Gastrocnemius medialis (tissue), 4 donors: ENCODE results near the gene TMEM255B.

Experiments used
- CTCF ChIP-seq, 5 experiments: fragments of 450-650 bp in 3 of 5; fragments of 200-600 bp in 2 of 5; sonication (generic) in 2 of 5; IDR thresholded peaks in 4 of 5; conservative IDR thresholded peaks in 1 of 5; 1 replicate in 4 of 5; 2 replicates in 1 of 5; pipeline ENCODE4 v1.5.1; 2016 to 2019; ENCODE audit warnings: antibody characterized with exemption in 5 of 5, mild to moderate bottlenecking in 3 of 5, moderate library complexity in 3 of 5
- POLR2A ChIP-seq, 2 donors: fragments of 450-650 bp; IDR thresholded peaks; one replicate each; pipeline ENCODE4 v1.6.1; 2017; ENCODE audit warnings: antibody characterized with exemption in 2 of 2, mild to moderate bottlenecking in 2 of 2, moderate library complexity in 2 of 2

DNA sequence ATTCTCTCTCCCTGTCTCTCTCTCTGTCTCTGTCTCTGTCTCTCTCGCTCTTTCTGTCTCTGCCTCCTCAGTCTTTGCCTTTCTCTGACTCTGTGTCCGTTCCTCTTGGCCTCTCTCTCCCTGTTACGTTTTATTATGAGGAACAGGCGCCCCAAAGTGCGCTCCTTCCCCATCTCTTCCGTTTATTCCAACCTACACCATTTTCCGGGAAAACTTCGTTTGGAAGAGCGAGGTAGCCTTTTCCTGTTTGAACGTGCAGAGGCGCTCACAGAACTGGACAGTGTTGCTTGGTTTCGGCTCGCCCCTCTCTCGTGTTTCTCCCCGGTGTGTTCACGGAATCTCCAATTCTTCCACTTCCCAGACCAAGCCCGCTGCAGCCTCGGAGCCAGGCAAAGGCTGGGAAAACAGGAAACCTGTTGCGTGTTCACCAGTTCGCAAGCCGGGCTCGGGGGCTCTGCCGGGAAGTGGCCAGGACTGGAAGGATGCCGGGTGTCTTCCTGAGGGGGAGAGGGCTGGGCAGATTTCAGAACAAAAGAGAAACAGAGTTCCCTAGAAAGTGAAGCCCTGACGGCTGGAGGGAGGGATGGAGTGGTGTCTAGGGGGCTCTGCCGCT is 605 bp downstream of the TMEM255B start:
- TF ChIP-seq CTCF (IDR thresholded peaks at IDR 0.05 in 4 of 5, conservative IDR thresholded peaks at IDR 0.05 in 1 of 5) (no peak), POLR2A (IDR thresholded peaks at IDR 0.05) (no peak)
